Stimulated activated effector memory CD8-positive, alpha-beta T cell treated with anti-CD3 and anti-CD28 coated beads, Interleukin-12 subunit alpha, Interleukin-12 subunit beta, amount 100 ng/mL, for 72 hours (primary cell): ENCODE results near the gene ASB1.
A peak's percentile ranks its signal among the peaks of the same experiment; 100 is the strongest.

Experiments
- ATAC-seq: fragments of 150-1000 bp; cut with Tn5 transposase; 2 replicates; pipeline ENCODE4 v1.10.0; 2021
- DNase-seq, 2 donors: peaks; one replicate each; pipeline ENCODE4 v3.0.0; 2021 to 2022; ENCODE audit warnings: low spot score in 2 of 2
- H3K27ac Mint-ChIP-seq: one replicate; pipeline ENCODE4 v1.8.0; 2022; ENCODE audit warnings: mild to moderate bottlenecking, mixed read lengths
- H3K36me3 Mint-ChIP-seq: one replicate; pipeline ENCODE4 v1.8.0; 2022; ENCODE audit warnings: mild to moderate bottlenecking, mixed read lengths
- H3K4me1 Mint-ChIP-seq: one replicate; pipeline ENCODE4 v1.8.0; 2022; ENCODE audit warnings: mixed read lengths
- H3K4me3 Mint-ChIP-seq: one replicate; pipeline ENCODE4 v1.8.0; 2022; ENCODE audit warnings: mild to moderate bottlenecking, mixed read lengths
- H3K9me3 Mint-ChIP-seq: one replicate; pipeline ENCODE4 v1.8.0; 2022; ENCODE audit warnings: mixed read lengths

The ASB1 gene

GRCh38 chr2:238413368-238413767 is 13.4 kb upstream of the ASB1 start:
- DNase-seq (no peak), ATAC-seq (no peak)
- H3K9me3 Mint-ChIP-seq: peaks cover 2% of the 10 kb centered on the region
- H3K4me1 Mint-ChIP-seq: peaks cover 9% of the 10 kb centered on the region
- H3K4me3 Mint-ChIP-seq: no peak overlapping the region
- no peak overlapping the region for H3K27ac Mint-ChIP-seq
- H3K36me3 Mint-ChIP-seq: no peaks in the 10 kb centered on the region

- Mint-ChIP-seq H3K4me3 (no peak overlapping the region), H3K27ac (peak overlapping the region; percentile 43), H3K36me3 (no peaks in the 10 kb centered on the region), H3K9me3 (peaks cover 2% of the 10 kb centered on the region), H3K4me1 (peaks cover 9% of the 10 kb centered on the region)
- ATAC-seq (peak; percentile 95), DNase-seq (no peak)
Observed at GRCh38 chr2:238415036-238415764, 11.5 kb upstream of the ASB1 start.

- no peak overlapping the region for H3K27ac Mint-ChIP-seq
- peaks cover 9% of the 10 kb centered on the region for H3K4me1 Mint-ChIP-seq
- peaks cover 2% of the 10 kb centered on the region for H3K9me3 Mint-ChIP-seq
- DNase-seq: no peak
- no peak for ATAC-seq
- no peaks in the 10 kb centered on the region for H3K36me3 Mint-ChIP-seq
- H3K4me3 Mint-ChIP-seq: no peak overlapping the region
Observed at GRCh38 chr2:238415893-238416292, 10.8 kb upstream of the ASB1 start.

- Mint-ChIP-seq H3K27ac (peak overlapping the region; percentile 76), H3K4me1 (peaks cover 9% of the 10 kb centered on the region), H3K9me3 (peaks cover 2% of the 10 kb centered on the region), H3K4me3 (no peak overlapping the region), H3K36me3 (no peaks in the 10 kb centered on the region)
- DNase-seq (no peak), ATAC-seq (no peak)
Observed at GRCh38 chr2:238418196-238418998, 8.3 kb upstream of the ASB1 start.

GRCh38 chr2:238418999-238419546 is 7.7 kb upstream of the ASB1 start:
- ATAC-seq (no peak), DNase-seq (no peak)
- H3K27ac Mint-ChIP-seq: no peak overlapping the region
- H3K9me3 Mint-ChIP-seq: peaks cover 2% of the 10 kb centered on the region
- H3K4me3 Mint-ChIP-seq: no peak overlapping the region
- H3K4me1 Mint-ChIP-seq: peaks cover 9% of the 10 kb centered on the region
- H3K36me3 Mint-ChIP-seq: no peaks in the 10 kb centered on the region

- Mint-ChIP-seq H3K27ac (no peak overlapping the region), H3K36me3 (no peaks in the 10 kb centered on the region), H3K9me3 (peaks cover 2% of the 10 kb centered on the region), H3K4me3 (no peak overlapping the region), H3K4me1 (peaks cover 4% of the 10 kb centered on the region)
- no peak for DNase-seq
- ATAC-seq: no peak
Observed at GRCh38 chr2:238420442-238420841, 6.3 kb upstream of the ASB1 start.

GRCh38 chr2:238420878-238421694 is 5.6 kb upstream of the ASB1 start:
- Mint-ChIP-seq H3K9me3 (peaks cover under 1% of the 10 kb centered on the region), H3K4me1 (peaks cover 9% of the 10 kb centered on the region), H3K27ac (no peak overlapping the region), H3K4me3 (no peak overlapping the region), H3K36me3 (no peaks in the 10 kb centered on the region)
- DNase-seq: no peak
- no peak for ATAC-seq

- H3K36me3 Mint-ChIP-seq: no peaks in the 10 kb centered on the region
- ATAC-seq: no peak
- peak overlapping the region; percentile 82 for H3K27ac Mint-ChIP-seq
- H3K9me3 Mint-ChIP-seq: no peaks in the 10 kb centered on the region
- no peak overlapping the region for H3K4me3 Mint-ChIP-seq
- peaks cover 12% of the 10 kb centered on the region for H3K4me1 Mint-ChIP-seq
- no peak for DNase-seq
Observed at GRCh38 chr2:238421695-238422035, 5.1 kb upstream of the ASB1 start.

- no peak for ATAC-seq
- Mint-ChIP-seq H3K27ac (peak overlapping the region; percentile 82), H3K4me3 (no peak overlapping the region), H3K4me1 (peaks cover 12% of the 10 kb centered on the region), H3K36me3 (peaks cover 2% of the 10 kb centered on the region), H3K9me3 (no peaks in the 10 kb centered on the region)
- DNase-seq: no peak
Observed at GRCh38 chr2:238422285-238422684, 4.4 kb upstream of the ASB1 start.

- Mint-ChIP-seq H3K27ac (no peak overlapping the region), H3K36me3 (peaks cover 9% of the 10 kb centered on the region), H3K4me3 (no peak overlapping the region), H3K9me3 (no peaks in the 10 kb centered on the region), H3K4me1 (peaks cover 19% of the 10 kb centered on the region)
- DNase-seq (no peak), ATAC-seq (no peak)
Observed at GRCh38 chr2:238422940-238423339, 3.8 kb upstream of the ASB1 start.

GRCh38 chr2:238423561-238424312 is 3.0 kb upstream of the ASB1 start:
- ATAC-seq (no peak), DNase-seq (no peak)
- Mint-ChIP-seq H3K36me3 (peaks cover 11% of the 10 kb centered on the region), H3K4me3 (no peak overlapping the region), H3K27ac (no peak overlapping the region), H3K4me1 (peaks cover 27% of the 10 kb centered on the region), H3K9me3 (no peaks in the 10 kb centered on the region)

- H3K4me3 Mint-ChIP-seq: no peak overlapping the region
- no peak for ATAC-seq
Observed at GRCh38 chr2:238424313-238424700, 2.4 kb upstream of the ASB1 start.

GRCh38 chr2:238425505-238425978 is 1.2 kb upstream of the ASB1 start:
- Mint-ChIP-seq H3K4me3 (peak overlapping the region; percentile 82), H3K36me3 (peaks cover 20% of the 10 kb centered on the region), H3K27ac (no peak overlapping the region), H3K9me3 (no peaks in the 10 kb centered on the region), H3K4me1 (peaks cover 38% of the 10 kb centered on the region)
- DNase-seq (no peak), ATAC-seq (no peak)

More at GRCh38 chr2:238424313-238424700, 2.4 kb upstream of the ASB1 start:
- no peak overlapping the region for H3K27ac Mint-ChIP-seq
- peaks cover 11% of the 10 kb centered on the region for H3K36me3 Mint-ChIP-seq
- no peak for DNase-seq
- H3K4me1 Mint-ChIP-seq: peaks cover 30% of the 10 kb centered on the region
- H3K9me3 Mint-ChIP-seq: no peaks in the 10 kb centered on the region

- DNase-seq (no peak), ATAC-seq (peak; percentile 26)
- peak overlapping the region; percentile 93 for H3K27ac Mint-ChIP-seq
- H3K9me3 Mint-ChIP-seq: no peaks in the 10 kb centered on the region
- peaks cover 38% of the 10 kb centered on the region for H3K4me1 Mint-ChIP-seq
- peaks cover 23% of the 10 kb centered on the region for H3K36me3 Mint-ChIP-seq
- H3K4me3 Mint-ChIP-seq: peak overlapping the region; percentile 82
Observed at GRCh38 chr2:238425979-238426567, 654 bp upstream of the ASB1 start.
